Activated B cell treated with CpG ODN at 0.5 μM for 24 hours (primary cell): ENCODE measurements around the gene KDM4B. TPM values are rescaled to one million over a fixed set of nuclear protein-coding genes. Genes with fewer than 3 reads are reported as not detected.
"Not testable (repeated sequence)": the region's sequence is repeated elsewhere in the genome, so short reads cannot be mapped to it uniquely, and the experiment has no call there.

Experiments
- ATAC-seq: fragments of 200-7000 bp; cut with Tn5 transposase; one replicate; pipeline ENCODE4 v1.10.0; 2021; ENCODE audit warnings: low read depth, mild to moderate bottlenecking, moderate library complexity
- CTCF ChIA-PET: fragments of 350-600 bp; sonication (Branson Sonifier 250); formaldehyde crosslinking; loops from one replicate; lab custom pipeline; 2021; ENCODE audit warnings: antibody characterized with exemption; lab: Charles Lee
- POLR2A ChIA-PET: fragments of 350-600 bp; sonication (Branson Sonifier 250); formaldehyde crosslinking; loops from one replicate; lab custom pipeline; 2021; ENCODE audit warnings: antibody characterized with exemption; lab: Charles Lee
- DNase-seq: peaks from one replicate; pipeline ENCODE4 v3.0.0; 2022
- H3K27ac Mint-ChIP-seq: one replicate; pipeline ENCODE4 v1.8.0; 2020; ENCODE audit warnings: mixed read lengths
- H3K27me3 Mint-ChIP-seq: one replicate; pipeline ENCODE4 v1.8.0; 2021; ENCODE audit warnings: mixed read lengths
- H3K36me3 Mint-ChIP-seq: one replicate; pipeline ENCODE4 v1.8.0; 2021; ENCODE audit warnings: low read depth, mixed read lengths
- H3K4me1 Mint-ChIP-seq: one replicate; pipeline ENCODE4 v1.8.0; 2021; ENCODE audit warnings: mixed read lengths
- H3K4me3 Mint-ChIP-seq: one replicate; pipeline ENCODE4 v1.8.0; 2020; ENCODE audit warnings: mild to moderate bottlenecking, mixed read lengths
- H3K9me3 Mint-ChIP-seq: one replicate; pipeline ENCODE4 v1.8.0; 2020; ENCODE audit warnings: mixed read lengths
- intact Hi-C: fragments of 100-400 bp; cut with micrococcal nuclease; formaldehyde crosslinking; loops from one replicate; pipeline ENCODE4 v1.15.1; 2024
- total RNA-seq: library from RNA; stranded (reverse); gene quantifications from 2 replicates; pipeline ENCODE4 v1.2.3, GENCODE V29; 2022
- TF ChIP-seq, protein P1 (sequence below): fragments of 200-600 bp; IDR thresholded peaks from one replicate; pipeline ENCODE4 v1.8.0; 2022; ENCODE audit warnings: antibody characterized with exemption, mild to moderate bottlenecking

Gene KDM4B
- total RNA-seq, 1 donor from 2014 or later, result 88.9 TPM

DNA sequence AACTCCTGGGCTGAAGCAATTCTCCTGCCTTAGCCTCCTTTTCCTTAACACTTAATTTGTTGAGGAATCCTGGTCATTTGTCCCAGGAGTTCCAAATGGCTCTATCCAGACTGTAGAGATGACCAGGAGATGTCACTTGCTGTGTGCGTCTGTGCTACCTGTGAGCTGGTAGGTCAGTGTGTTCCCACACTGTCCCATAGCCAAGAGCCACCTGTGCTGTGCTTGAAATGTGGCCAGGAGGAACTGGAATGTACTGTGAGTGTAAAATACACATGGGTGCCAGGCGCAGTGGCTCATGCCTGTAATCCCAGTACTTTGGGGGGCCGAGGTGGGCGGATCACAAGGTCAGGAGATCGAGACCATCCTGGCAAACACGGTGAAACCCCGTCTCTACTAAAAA, 29.4 kb upstream of the KDM4B start:
- ChIA-PET POLR2A (no interaction called here), CTCF (interaction anchor here (0.8 kb wide), 1 partner anchor 130 kb away, joined by 3 read pairs; no protein-coding TSS in a partner anchor)
- TF ChIP-seq, protein P1, sequence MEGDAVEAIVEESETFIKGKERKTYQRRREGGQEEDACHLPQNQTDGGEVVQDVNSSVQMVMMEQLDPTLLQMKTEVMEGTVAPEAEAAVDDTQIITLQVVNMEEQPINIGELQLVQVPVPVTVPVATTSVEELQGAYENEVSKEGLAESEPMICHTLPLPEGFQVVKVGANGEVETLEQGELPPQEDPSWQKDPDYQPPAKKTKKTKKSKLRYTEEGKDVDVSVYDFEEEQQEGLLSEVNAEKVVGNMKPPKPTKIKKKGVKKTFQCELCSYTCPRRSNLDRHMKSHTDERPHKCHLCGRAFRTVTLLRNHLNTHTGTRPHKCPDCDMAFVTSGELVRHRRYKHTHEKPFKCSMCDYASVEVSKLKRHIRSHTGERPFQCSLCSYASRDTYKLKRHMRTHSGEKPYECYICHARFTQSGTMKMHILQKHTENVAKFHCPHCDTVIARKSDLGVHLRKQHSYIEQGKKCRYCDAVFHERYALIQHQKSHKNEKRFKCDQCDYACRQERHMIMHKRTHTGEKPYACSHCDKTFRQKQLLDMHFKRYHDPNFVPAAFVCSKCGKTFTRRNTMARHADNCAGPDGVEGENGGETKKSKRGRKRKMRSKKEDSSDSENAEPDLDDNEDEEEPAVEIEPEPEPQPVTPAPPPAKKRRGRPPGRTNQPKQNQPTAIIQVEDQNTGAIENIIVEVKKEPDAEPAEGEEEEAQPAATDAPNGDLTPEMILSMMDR, result no peak

DNA sequence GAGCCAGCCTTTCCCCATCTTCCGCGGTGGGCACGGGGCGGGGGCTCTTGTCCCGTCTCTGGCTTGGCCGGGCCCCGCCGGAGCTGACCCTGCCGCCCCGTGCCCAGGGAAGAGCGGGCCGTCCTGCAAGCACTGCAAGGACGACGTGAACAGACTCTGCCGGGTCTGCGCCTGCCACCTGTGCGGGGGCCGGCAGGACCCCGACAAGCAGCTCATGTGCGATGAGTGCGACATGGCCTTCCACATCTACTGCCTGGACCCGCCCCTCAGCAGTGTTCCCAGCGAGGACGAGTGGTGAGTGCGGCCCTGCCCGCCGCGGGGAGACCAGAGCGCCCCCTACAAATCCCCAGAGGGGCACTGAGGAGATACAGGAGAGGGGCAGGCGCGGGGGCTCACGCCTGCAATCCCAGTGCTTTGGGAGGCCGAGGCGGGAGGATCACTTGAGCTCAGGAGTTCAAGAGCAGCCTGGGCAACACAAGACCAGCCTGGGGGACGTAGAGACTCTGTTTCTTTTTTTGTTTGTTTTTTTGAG, 27.2 kb upstream of the KDM4B start:
- H3K36me3 Mint-ChIP-seq, ATAC-seq, H3K4me1 Mint-ChIP-seq, intact Hi-C loops, H3K4me3 Mint-ChIP-seq, H3K9me3 Mint-ChIP-seq, DNase-seq, H3K27ac Mint-ChIP-seq, POLR2A ChIA-PET, H3K27me3 Mint-ChIP-seq: not testable (repeated sequence)
- CTCF ChIA-PET, result interaction anchor here (1.5 kb wide), 1 partner anchor 90 kb away, joined by 8 read pairs; no protein-coding TSS in a partner anchor

More for the DNA sequence above, 29.4 kb upstream of the KDM4B start:
- no peaks in the 10 kb centered on the region for H3K36me3 Mint-ChIP-seq
- H3K27ac Mint-ChIP-seq, result no peak overlapping the region
- ATAC-seq, result no peak
- no peaks in the 10 kb centered on the region for H3K4me1 Mint-ChIP-seq
- H3K4me3 Mint-ChIP-seq, result no peak overlapping the region
- no peak for DNase-seq
- no peaks in the 10 kb centered on the region for H3K27me3 Mint-ChIP-seq
- no peaks in the 10 kb centered on the region for H3K9me3 Mint-ChIP-seq
- intact Hi-C loops, result no loop called here

DNA sequence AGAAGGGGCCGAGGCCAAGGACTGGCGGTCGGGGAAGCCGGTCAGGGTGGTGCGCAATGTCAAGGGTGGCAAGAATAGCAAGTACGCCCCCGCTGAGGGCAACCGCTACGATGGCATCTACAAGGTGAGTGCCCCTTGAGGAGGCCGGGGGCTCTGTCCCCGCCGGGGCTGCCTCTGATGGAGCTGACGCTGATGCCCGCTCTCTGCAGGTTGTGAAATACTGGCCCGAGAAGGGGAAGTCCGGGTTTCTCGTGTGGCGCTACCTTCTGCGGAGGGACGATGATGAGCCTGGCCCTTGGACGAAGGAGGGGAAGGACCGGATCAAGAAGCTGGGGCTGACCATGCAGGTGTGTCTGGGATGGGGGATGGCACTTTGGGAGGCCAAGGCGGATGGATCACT, 18.3 kb upstream of the KDM4B start:
- H3K4me1 Mint-ChIP-seq, H3K27ac Mint-ChIP-seq, ATAC-seq, DNase-seq, intact Hi-C loops, CTCF ChIA-PET, H3K36me3 Mint-ChIP-seq, H3K27me3 Mint-ChIP-seq, POLR2A ChIA-PET, H3K9me3 Mint-ChIP-seq, H3K4me3 Mint-ChIP-seq: not testable (repeated sequence)

DNA sequence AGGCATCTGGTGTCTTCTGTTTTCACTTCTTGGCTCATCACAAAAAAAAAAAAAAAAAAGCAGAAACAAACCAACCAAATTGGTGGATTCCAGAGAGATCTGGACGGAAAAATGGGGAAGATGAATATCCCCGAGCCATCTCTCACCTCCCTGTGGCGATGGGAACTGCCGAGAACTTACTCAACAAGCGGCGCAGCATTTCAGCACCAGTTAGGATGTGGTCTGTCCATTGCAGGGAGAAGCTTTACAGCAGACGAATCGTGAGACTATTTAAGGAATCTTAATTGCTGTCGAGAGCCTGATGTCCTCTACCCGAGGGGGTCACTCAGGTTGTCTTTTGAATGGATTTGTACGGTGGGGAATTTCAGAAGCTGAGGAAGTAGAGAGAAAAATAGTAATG, 17.3 kb upstream of the KDM4B start:
- Mint-ChIP-seq H3K27ac (no peak overlapping the region), H3K27me3 (no peaks in the 10 kb centered on the region), H3K36me3 (no peaks in the 10 kb centered on the region), H3K4me1 (no peaks in the 10 kb centered on the region), H3K9me3 (no peaks in the 10 kb centered on the region), H3K4me3 (no peak overlapping the region)
- TF ChIP-seq, protein P1, result no peak
- ATAC-seq, result no peak
- DNase-seq, result no peak
- ChIA-PET CTCF (no interaction called here), POLR2A (interaction anchor here (0.6 to 0.7 kb wide), 3 partner anchors 33 to 1251 kb away, joined by 3 to 8 read pairs (median 6); no protein-coding TSS in a partner anchor)
- intact Hi-C loops, result no loop called here

DNA sequence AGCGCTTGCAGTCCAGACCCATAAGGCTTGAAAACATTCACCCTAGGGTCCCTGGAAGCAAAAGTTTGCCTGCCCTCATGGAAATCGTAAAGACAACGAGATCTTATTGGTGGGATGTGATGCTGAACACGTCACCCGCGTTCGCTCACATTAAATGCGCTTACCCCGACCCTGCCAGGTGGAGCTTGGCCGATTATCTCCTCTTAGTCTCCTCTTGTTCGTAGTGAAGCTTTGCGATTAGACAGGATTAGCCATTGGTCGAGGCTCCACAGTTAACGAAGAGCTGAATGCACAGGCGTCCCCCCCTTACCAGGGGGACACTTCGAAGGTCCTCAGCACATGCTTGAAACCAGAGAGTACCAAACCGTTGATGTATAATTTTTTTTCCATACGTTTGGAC, 16.0 kb upstream of the KDM4B start:
- Mint-ChIP-seq H3K27me3 (no peaks in the 10 kb centered on the region), H3K4me3 (no peak overlapping the region), H3K4me1 (no peaks in the 10 kb centered on the region), H3K27ac (no peak overlapping the region), H3K36me3 (no peaks in the 10 kb centered on the region), H3K9me3 (no peaks in the 10 kb centered on the region)
- ChIA-PET POLR2A (no interaction called here), CTCF (no interaction called here)
- TF ChIP-seq, protein P1, result no peak
- no peak for ATAC-seq
- intact Hi-C loops, result no loop called here
- no peak for DNase-seq

DNA sequence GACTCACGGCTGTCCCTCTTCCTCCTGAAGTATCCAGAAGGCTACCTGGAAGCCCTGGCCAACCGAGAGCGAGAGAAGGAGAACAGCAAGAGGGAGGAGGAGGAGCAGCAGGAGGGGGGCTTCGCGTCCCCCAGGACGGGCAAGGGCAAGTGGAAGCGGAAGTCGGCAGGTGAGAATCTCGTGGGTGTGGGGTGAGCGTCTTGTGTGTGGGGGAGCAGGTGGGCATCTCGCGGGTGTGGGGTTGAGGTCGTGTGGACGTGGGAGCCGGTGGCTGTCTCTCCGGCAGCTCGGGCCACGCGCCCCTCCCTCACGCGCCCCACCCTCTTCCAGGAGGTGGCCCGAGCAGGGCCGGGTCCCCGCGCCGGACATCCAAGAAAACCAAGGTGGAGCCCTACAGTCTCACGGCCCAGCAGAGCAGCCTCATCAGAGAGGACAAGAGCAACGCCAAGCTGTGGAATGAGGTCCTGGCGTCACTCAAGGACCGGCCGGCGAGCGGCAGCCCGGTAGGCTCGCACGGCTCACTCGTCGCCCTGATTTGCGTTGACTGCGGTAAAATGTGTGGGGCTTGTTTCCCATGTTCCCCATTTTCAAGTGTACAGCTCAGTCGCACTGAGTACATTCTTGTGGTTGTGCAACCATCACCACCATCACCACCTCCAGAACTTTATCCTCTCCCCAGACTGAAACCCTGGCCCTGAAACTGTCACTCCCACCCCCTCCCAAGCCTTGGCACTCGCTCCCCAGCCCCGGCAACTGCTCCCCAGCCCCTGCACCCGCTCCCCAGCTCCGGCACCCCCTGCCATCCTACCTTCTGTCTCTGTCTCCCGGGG, 14.4 kb upstream of the KDM4B start:
- CTCF ChIA-PET, H3K4me1 Mint-ChIP-seq, H3K9me3 Mint-ChIP-seq, DNase-seq, intact Hi-C loops, H3K4me3 Mint-ChIP-seq, ATAC-seq, H3K27me3 Mint-ChIP-seq, POLR2A ChIA-PET, H3K27ac Mint-ChIP-seq, H3K36me3 Mint-ChIP-seq: not testable (repeated sequence)
